Prostate gland (tissue), 2 donors: ENCODE data around the gene SRPK1. TPM values are rescaled to one million over a fixed set of nuclear protein-coding genes. Genes with fewer than 3 reads are reported as not detected.

Experiments
- DNase-seq: peaks from one replicate; pipeline ENCODE4 v3.0.0-alpha.2; 2019; ENCODE audit warnings: low spot score
- H3K27ac ChIP-seq, 2 donors: fragments of 200-600 bp; sonication (generic); 2 replicates each; pipeline ENCODE4 v1.5.1; 2017 to 2019
- H3K27me3 ChIP-seq: fragments of 200-600 bp; sonication (generic); replicated peaks from 2 replicates; pipeline ENCODE4 v1.5.1; 2019; ENCODE audit not compliant: insufficient read depth
- H3K36me3 ChIP-seq, 2 donors: fragments of 200-600 bp; sonication (generic); 1 replicate in 1 of 2; 2 replicates in 1 of 2; pipeline versions ENCODE4 v1.5.1 to v1.8.1; 2017 to 2019
- H3K4me1 ChIP-seq: fragments of 200-600 bp; sonication (generic); replicated peaks from 2 replicates; pipeline ENCODE4 v1.5.1; 2019
- H3K4me3 ChIP-seq, 2 donors: fragments of 200-600 bp; sonication (generic); 2 replicates each; pipeline ENCODE4 v1.5.1; 2017 to 2019
- H3K9me3 ChIP-seq: fragments of 200-600 bp; sonication (generic); 2 replicates; pipeline ENCODE4 v1.5.1; 2017
- CTCF ChIP-seq, 4 experiments: fragments of 200-600 bp in 2 of 4; fragments of 450-650 bp in 2 of 4; sonication (generic) in 2 of 4; IDR thresholded peaks; 1 replicate in 3 of 4; 2 replicates in 1 of 4; pipeline ENCODE4 v1.5.1; 2016 to 2019; ENCODE audit warnings: antibody characterized with exemption in 4 of 4, mild to moderate bottlenecking in 2 of 4, moderate library complexity in 2 of 4
- POLR2A ChIP-seq: fragments of 450-650 bp; IDR thresholded peaks from one replicate; pipeline ENCODE4 v1.6.1; 2016; ENCODE audit warnings: antibody characterized with exemption, mild to moderate bottlenecking
- POLR2AphosphoS5 ChIP-seq: sonication (generic); formaldehyde crosslinking; IDR thresholded peaks from one replicate; pipeline ENCODE4 v1.6.1; 2017; ENCODE audit warnings: antibody characterized with exemption
- WGBS: methylation state at CpG from one replicate; pipeline ENCODE4 v1.1.5; 2018; 5-methylcytosine and 5-hydroxymethylcytosine counted together
- intact Hi-C: fragments of 100-400 bp; cut with DNase I; formaldehyde crosslinking; loops from one replicate; pipeline ENCODE4 v1.14.2; 2022
- total RNA-seq, 2 donors: library from RNA; depleted of rRNA; stranded (reverse); fragments of >200 nt; gene quantifications; one replicate each; pipeline ENCODE4 v1.1.0, GENCODE V29; 2016

The SRPK1 gene
- total RNA-seq, 2 donors from 2014 or later = 19.4 to 59.4 TPM

DNA sequence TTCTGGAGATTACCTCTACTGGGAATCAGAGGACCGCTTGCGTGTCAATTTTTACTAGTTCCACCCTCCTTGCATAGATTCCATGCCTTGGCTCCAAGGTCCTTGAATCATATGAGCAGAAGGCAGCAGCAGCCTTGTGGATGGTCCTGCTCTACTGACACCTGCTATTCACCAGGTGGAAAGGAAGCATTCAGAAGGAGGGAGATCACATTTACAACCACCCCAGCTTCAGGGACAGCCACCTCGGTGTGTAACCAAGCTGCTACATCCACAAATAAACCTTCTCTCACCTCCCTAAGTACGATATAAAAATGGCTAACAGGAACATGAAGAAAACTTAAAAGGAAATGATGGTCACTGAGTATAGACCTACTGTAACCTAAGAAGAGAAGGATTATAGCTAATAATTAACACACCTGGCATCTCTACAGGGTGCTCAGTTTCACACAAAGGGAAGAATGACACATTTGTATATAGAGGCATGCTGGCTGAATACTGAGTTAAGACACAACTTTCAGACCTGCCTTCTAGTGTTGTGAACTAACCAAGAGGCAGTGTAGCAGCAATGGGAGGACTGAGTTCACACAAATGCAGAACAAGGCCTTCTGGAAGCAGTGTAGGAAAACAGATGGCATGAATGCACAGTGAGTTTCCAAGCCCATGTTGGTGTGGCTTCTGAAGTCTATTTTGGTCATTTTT lies 46.3 kb upstream of the SRPK1 start:
- no peak for TF ChIP-seq POLR2AphosphoS5
- no peak for TF ChIP-seq POLR2A
- no peak for TF ChIP-seq CTCF (IDR thresholded peaks at IDR 0.05)
- 54% methylated on average over 4 of the region's 4 CpGs for WGBS

GRCh38 chr6:35962779-35963560 lies 42.1 kb upstream of the SRPK1 start:
- Histone ChIP-seq H3K27ac (no peak overlapping the region), H3K9me3 (no peaks in the 10 kb centered on the region), H3K4me1 (no peaks in the 10 kb centered on the region), H3K4me3 (no peak overlapping the region), H3K27me3 (no peaks in the 10 kb centered on the region), H3K36me3 (no peaks in the 10 kb centered on the region)
- no peak for DNase-seq
- intact Hi-C loops = no loop called here
- TF ChIP-seq POLR2A (no peak), POLR2AphosphoS5 (no peak)
- 68% methylated on average over 14 of the region's 14 CpGs for WGBS

More for the DNA sequence above, 46.3 kb upstream of the SRPK1 start:
- H3K9me3 ChIP-seq = no peaks in the 10 kb centered on the region
- DNase-seq = no peak
- H3K36me3 ChIP-seq = no peaks in the 10 kb centered on the region
- H3K4me3 ChIP-seq = no peak overlapping the region
- no peaks in the 10 kb centered on the region for H3K27me3 ChIP-seq
- no peak overlapping the region for H3K27ac ChIP-seq
- intact Hi-C loops = no loop called here
- H3K4me1 ChIP-seq = no peaks in the 10 kb centered on the region

GRCh38 chr6:35960187-35960586 lies 39.3 kb upstream of the SRPK1 start:
- WGBS = 89% methylated on average over 2 of the region's 2 CpGs
- no peak for TF ChIP-seq CTCF (IDR thresholded peaks at IDR 0.05)
- no peak for TF ChIP-seq POLR2AphosphoS5
- no peak for TF ChIP-seq POLR2A
- DNase-seq = no peak
- Histone ChIP-seq H3K4me1 (no peaks in the 10 kb centered on the region), H3K4me3 (no peak overlapping the region), H3K36me3 (no peaks in the 10 kb centered on the region), H3K27ac (no peak overlapping the region), H3K27me3 (no peaks in the 10 kb centered on the region), H3K9me3 (no peaks in the 10 kb centered on the region)
- intact Hi-C loops = no loop called here

GRCh38 chr6:35955970-35956369 lies 35.1 kb upstream of the SRPK1 start:
- Histone ChIP-seq H3K36me3 (no peaks in the 10 kb centered on the region), H3K27ac (no peak overlapping the region), H3K4me3 (no peak overlapping the region), H3K9me3 (no peaks in the 10 kb centered on the region), H3K4me1 (no peaks in the 10 kb centered on the region), H3K27me3 (no peaks in the 10 kb centered on the region)
- DNase-seq = no peak
- TF ChIP-seq CTCF (IDR thresholded peaks at IDR 0.05) (no peak), POLR2AphosphoS5 (no peak), POLR2A (no peak)
- 92% methylated on average over 4 of the region's 4 CpGs for WGBS
- intact Hi-C loops = no loop called here

DNA sequence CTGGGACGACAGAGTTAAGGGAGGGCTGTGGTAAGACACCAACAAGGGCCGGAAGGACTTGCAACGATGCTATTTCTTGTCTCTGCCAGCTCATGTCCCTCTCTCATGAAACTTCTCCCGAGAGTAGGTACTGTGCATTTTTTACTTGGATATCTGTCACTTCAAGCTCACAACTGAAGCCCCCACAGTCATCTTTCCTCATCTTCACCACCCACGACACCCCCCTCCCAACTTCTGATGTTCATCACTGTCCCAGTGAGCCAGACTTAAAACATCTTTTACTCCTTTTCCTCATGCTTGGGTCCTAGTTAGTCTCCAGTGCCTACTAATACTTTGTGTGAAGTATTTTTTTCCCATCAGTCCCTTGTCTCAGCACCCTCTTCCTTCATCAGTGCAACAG lies 34.6 kb upstream of the SRPK1 start:
- intact Hi-C loops = no loop called here
- H3K4me1 ChIP-seq = no peaks in the 10 kb centered on the region
- H3K9me3 ChIP-seq = no peaks in the 10 kb centered on the region
- TF ChIP-seq POLR2A = no peak
- no peak for TF ChIP-seq POLR2AphosphoS5
- no peak for TF ChIP-seq CTCF (IDR thresholded peaks at IDR 0.05)
- no peaks in the 10 kb centered on the region for H3K27me3 ChIP-seq
- H3K36me3 ChIP-seq = no peaks in the 10 kb centered on the region
- no peak for DNase-seq
- no peak overlapping the region for H3K4me3 ChIP-seq
- WGBS = 89% methylated on average over 5 of the region's 5 CpGs
- H3K27ac ChIP-seq = no peak overlapping the region
